ENCODE measurements around the gene RBCK1. TPM values are rescaled to one million over a fixed set of nuclear protein-coding genes. Genes with fewer than 3 reads are reported as not detected.

RBCK1 gene
- total RNA-seq, 2 experiments from 2014 or later, result 122 to 130 TPM

- peak overlapping the region; percentile 72 for H3K27ac Mint-ChIP-seq
Measured at GRCh38 chr20:402898-403581, 5.1 kb upstream of the RBCK1 start.

DNA sequence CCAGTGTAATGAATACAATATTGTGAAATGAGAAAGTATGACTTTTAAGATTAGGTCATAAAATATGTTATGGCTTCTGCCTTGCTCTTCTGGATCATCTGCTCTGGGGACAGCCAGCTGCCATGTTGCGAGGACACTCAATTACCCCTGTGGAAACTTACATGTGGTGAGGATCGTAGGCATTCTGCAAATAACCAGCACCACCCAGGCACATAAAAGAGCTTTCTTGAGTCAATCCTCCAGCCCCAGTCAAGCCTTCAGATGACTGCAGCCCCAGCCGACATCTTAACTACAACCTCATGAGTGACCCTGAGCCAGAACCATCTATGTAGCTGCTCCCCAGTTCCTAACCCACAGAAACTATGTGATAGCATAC, 4.5 kb upstream of the RBCK1 start:
- TF ChIP-seq, protein P1, sequence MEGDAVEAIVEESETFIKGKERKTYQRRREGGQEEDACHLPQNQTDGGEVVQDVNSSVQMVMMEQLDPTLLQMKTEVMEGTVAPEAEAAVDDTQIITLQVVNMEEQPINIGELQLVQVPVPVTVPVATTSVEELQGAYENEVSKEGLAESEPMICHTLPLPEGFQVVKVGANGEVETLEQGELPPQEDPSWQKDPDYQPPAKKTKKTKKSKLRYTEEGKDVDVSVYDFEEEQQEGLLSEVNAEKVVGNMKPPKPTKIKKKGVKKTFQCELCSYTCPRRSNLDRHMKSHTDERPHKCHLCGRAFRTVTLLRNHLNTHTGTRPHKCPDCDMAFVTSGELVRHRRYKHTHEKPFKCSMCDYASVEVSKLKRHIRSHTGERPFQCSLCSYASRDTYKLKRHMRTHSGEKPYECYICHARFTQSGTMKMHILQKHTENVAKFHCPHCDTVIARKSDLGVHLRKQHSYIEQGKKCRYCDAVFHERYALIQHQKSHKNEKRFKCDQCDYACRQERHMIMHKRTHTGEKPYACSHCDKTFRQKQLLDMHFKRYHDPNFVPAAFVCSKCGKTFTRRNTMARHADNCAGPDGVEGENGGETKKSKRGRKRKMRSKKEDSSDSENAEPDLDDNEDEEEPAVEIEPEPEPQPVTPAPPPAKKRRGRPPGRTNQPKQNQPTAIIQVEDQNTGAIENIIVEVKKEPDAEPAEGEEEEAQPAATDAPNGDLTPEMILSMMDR (IDR thresholded peaks at IDR 0.05), result no peak
- no peak overlapping the region for H3K27ac Mint-ChIP-seq
- ChIA-PET CTCF (interaction anchor here (1.2 kb wide), 1 partner anchor 11 kb away, joined by 3 read pairs; no protein-coding TSS in a partner anchor), POLR2A (interaction anchor here (1.3 to 1.4 kb wide), 2 partner anchors 21 to 28 kb away, joined by 3 to 4 read pairs; no protein-coding TSS in a partner anchor)
- H3K4me1 Mint-ChIP-seq (ENCODE audit: low read depth), result peaks cover 30% of the 10 kb centered on the region
- peaks cover 4% of the 10 kb centered on the region for H3K9me3 Mint-ChIP-seq
- ATAC-seq (no peak), DNase-seq (no peak)
- H3K36me3 Mint-ChIP-seq (ENCODE audit: low read depth), result peaks cover 2% of the 10 kb centered on the region
- intact Hi-C loops (cut with micrococcal nuclease), result no loop called here
- no peak overlapping the region for H3K4me3 Mint-ChIP-seq
- no peaks in the 10 kb centered on the region for H3K27me3 Mint-ChIP-seq

More at GRCh38 chr20:402898-403581, 5.1 kb upstream of the RBCK1 start:
- ChIA-PET POLR2A (interaction anchor here (1.3 to 1.4 kb wide), 2 partner anchors 20 to 24 kb away, joined by 3 to 4 read pairs; no protein-coding TSS in a partner anchor), CTCF (interaction anchor here (1.2 kb wide), 1 partner anchor 10 kb away, joined by 3 read pairs; no protein-coding TSS in a partner anchor)
- peaks cover 4% of the 10 kb centered on the region for H3K9me3 Mint-ChIP-seq
- TF ChIP-seq, protein P1 (IDR thresholded peaks at IDR 0.05), result no peak
- H3K27me3 Mint-ChIP-seq, result no peaks in the 10 kb centered on the region
- DNase-seq (no peak), ATAC-seq (no peak)
- intact Hi-C loops (cut with micrococcal nuclease), result no loop called here
- H3K4me3 Mint-ChIP-seq, result no peak overlapping the region
- peaks cover 4% of the 10 kb centered on the region for H3K36me3 Mint-ChIP-seq (ENCODE audit: low read depth)
- peaks cover 30% of the 10 kb centered on the region for H3K4me1 Mint-ChIP-seq (ENCODE audit: low read depth)

DNA sequence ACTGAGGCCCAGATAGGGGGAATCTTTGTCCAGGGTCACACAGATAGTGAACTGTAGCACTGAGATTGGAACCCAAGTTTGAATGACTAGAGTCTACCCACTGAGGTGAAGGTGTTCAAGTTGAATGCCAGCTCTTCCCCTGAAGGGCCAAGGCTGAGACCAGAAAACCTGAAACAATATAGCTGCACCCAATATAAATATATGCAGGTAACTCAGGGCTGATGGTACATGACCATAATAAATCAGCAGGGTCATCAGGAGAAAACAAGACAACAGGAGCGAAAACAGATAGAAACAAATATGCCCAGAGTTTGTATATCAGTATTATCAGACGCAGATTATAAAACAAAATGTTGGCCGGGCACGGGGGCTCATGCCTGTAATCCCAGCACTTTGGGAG, 4.0 kb upstream of the RBCK1 start:
- Mint-ChIP-seq H3K9me3 (peaks cover 4% of the 10 kb centered on the region), H3K4me1 (ENCODE audit: low read depth) (peaks cover 30% of the 10 kb centered on the region), H3K27ac (no peak overlapping the region), H3K36me3 (ENCODE audit: low read depth) (peaks cover 6% of the 10 kb centered on the region), H3K4me3 (no peak overlapping the region), H3K27me3 (no peaks in the 10 kb centered on the region)
- ChIA-PET POLR2A (interaction anchor here (1.3 to 1.4 kb wide), 2 partner anchors 21 to 28 kb away, joined by 3 to 4 read pairs; no protein-coding TSS in a partner anchor), CTCF (no interaction called here)
- ATAC-seq (no peak), DNase-seq (no peak)
- intact Hi-C loops (cut with micrococcal nuclease), result no loop called here
- TF ChIP-seq, protein P1 (IDR thresholded peaks at IDR 0.05), result no peak

DNA sequence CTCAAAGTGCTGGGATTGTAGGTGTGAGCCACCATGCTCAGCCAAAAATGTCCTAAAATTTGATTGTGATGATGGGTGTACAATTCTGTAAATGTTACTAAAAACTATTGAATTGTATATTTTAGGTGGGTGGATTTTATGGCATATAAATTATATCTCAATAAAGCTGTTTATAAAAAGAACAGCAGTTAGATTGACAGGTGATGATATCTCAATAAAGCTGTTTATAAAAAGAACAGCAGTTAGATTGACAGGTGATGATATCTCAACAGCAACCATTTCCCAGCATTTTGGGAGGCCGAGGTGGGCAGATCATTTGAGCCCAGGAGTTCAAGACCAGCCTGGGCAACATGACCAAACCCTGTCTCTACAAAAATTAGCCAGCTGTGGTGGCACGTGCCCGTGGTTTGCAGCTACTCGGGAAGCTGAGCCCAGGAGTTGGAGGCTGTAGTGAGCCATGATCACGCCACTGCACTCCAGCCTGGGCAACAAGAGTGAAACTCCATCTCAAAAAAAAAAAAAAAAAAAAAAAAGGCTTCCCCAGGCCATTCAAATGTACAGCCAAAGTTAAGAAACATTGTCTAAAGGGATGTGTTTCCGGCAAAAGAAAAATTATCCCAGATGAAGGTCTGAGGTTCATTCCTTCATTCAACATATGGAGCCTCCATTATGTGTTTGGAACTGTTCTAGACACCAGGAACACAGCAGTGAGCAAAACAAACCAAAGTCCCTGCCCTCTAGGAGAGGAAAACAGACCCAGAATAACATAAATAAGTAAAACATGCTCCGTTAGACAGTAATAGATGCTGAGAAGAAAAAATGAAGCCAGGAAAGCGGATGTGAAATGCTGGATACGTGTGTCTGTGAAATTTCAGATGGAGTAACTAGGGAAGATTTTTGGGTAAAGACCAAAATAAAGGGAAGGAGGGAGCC, 1.6 kb upstream of the RBCK1 start:
- no peaks in the 10 kb centered on the region for H3K27me3 Mint-ChIP-seq
- POLR2A ChIA-PET, result interaction anchor here (0.8 to 1.5 kb wide), 9 partner anchors 7 to 56 kb away, joined by 3 to 7 read pairs (median 5); partner anchors contain the start of gene TBC1D20

More for the DNA sequence above, 1.6 kb upstream of the RBCK1 start:
- Mint-ChIP-seq H3K36me3 (ENCODE audit: low read depth) (peaks cover 28% of the 10 kb centered on the region), H3K27ac (peak overlapping the region; percentile 95), H3K4me3 (peak overlapping the region; percentile 82), H3K4me1 (ENCODE audit: low read depth) (peaks cover 43% of the 10 kb centered on the region), H3K9me3 (peaks cover 4% of the 10 kb centered on the region)
- CTCF ChIA-PET, result interaction anchor here (1.1 to 2.5 kb wide), 8 partner anchors 23 to 137 kb away, joined by 3 to 11 read pairs (median 6); partner anchors contain the start of gene CSNK2A1
- intact Hi-C loops (cut with micrococcal nuclease), result no loop called here
- ATAC-seq, result no peak
- DNase-seq, result no peak
- TF ChIP-seq, protein P1 (IDR thresholded peaks at IDR 0.05), result no peak

Measured in activated CD8-positive, alpha-beta T cell treated with anti-CD3 and anti-CD28 coated beads for 36 hours (primary cell).